C4-2B (cell line): ENCODE results near the gene CELF3.

ENCODE experiments used
- H3K27ac ChIP-seq: fragments of 450-650 bp; 2 replicates; pipeline ENCODE4 v1.5.1; 2017
- CTCF ChIP-seq: fragments of 450-650 bp; conservative IDR thresholded peaks from 2 replicates; pipeline ENCODE4 v1.5.1; 2017; ENCODE audit warnings: mild to moderate bottlenecking
- ZFX ChIP-seq: fragments of 450-650 bp; IDR thresholded peaks from 2 replicates; pipeline ENCODE4 v1.6.1; 2017

Gene CELF3

GRCh38 chr1:151718666-151719065, 2.1 kb upstream of the CELF3 start:
- H3K27ac ChIP-seq, result no peak overlapping the region
- no peak for TF ChIP-seq CTCF
- TF ChIP-seq ZFX, result no peak

GRCh38 chr1:151718011-151718431, 1.4 kb upstream of the CELF3 start:
- TF ChIP-seq CTCF (no peak), ZFX (no peak)

GRCh38 chr1:151716405-151716762, 219 bp downstream of the CELF3 start:
- no peak for TF ChIP-seq CTCF
- no peak for TF ChIP-seq ZFX
- no peak overlapping the region for H3K27ac ChIP-seq

More at GRCh38 chr1:151718011-151718431, 1.4 kb upstream of the CELF3 start:
- H3K27ac ChIP-seq, result no peak overlapping the region

GRCh38 chr1:151715726-151716404, 738 bp downstream of the CELF3 start:
- no peak overlapping the region for H3K27ac ChIP-seq
- TF ChIP-seq CTCF, result no peak
- no peak for TF ChIP-seq ZFX

- H3K27ac ChIP-seq, result no peak overlapping the region
- TF ChIP-seq ZFX (no peak), CTCF (no peak)
Measured at GRCh38 chr1:151714820-151715725, 1.5 kb downstream of the CELF3 start.

- H3K27ac ChIP-seq, result no peak overlapping the region
- no peak for TF ChIP-seq CTCF
- TF ChIP-seq ZFX, result no peak
Measured at GRCh38 chr1:151713874-151714273, 2.7 kb downstream of the CELF3 start.

- TF ChIP-seq ZFX (no peak), CTCF (no peak)
- no peak overlapping the region for H3K27ac ChIP-seq
Measured at GRCh38 chr1:151713044-151713443, 3.6 kb downstream of the CELF3 start.
